Posterior vena cava (tissue), 2 donors: ENCODE measurements around the gene URGCP. TPM values are rescaled to one million over a fixed set of nuclear protein-coding genes. Genes with fewer than 3 reads are reported as not detected.

Experiments used
- DNase-seq: peaks from one replicate; pipeline ENCODE4 v3.0.0-alpha.2; 2020; ENCODE audit warnings: low spot score
- intact Hi-C, 2 donors: fragments of 100-400 bp; cut with DNase I; formaldehyde crosslinking; loops; one replicate each; pipeline versions ENCODE4 v1.14.1 to v1.14.2; 2022 to 2023
- long read RNA-seq, 2 donors: library from polyadenylated mRNA; unstranded; transcript quantifications; one replicate each; pipeline ENCODE4 v2.0.0, GENCODE V29; 2020 to 2021
- total RNA-seq, 2 donors: library from RNA; stranded (reverse); fragmentation: NEBNext Ultra II Directional; extraction: Animal tissue kit (Norgen Biotek cat#: 25700); gene quantifications; one replicate each; pipeline ENCODE4 v1.2.1, GENCODE V29; 2021
- donor health status: DM: yes; HTN: yes; CAD: no.
- donor health status: DM: yes; HTN: yes; CAD: no.

The URGCP gene, protein sequence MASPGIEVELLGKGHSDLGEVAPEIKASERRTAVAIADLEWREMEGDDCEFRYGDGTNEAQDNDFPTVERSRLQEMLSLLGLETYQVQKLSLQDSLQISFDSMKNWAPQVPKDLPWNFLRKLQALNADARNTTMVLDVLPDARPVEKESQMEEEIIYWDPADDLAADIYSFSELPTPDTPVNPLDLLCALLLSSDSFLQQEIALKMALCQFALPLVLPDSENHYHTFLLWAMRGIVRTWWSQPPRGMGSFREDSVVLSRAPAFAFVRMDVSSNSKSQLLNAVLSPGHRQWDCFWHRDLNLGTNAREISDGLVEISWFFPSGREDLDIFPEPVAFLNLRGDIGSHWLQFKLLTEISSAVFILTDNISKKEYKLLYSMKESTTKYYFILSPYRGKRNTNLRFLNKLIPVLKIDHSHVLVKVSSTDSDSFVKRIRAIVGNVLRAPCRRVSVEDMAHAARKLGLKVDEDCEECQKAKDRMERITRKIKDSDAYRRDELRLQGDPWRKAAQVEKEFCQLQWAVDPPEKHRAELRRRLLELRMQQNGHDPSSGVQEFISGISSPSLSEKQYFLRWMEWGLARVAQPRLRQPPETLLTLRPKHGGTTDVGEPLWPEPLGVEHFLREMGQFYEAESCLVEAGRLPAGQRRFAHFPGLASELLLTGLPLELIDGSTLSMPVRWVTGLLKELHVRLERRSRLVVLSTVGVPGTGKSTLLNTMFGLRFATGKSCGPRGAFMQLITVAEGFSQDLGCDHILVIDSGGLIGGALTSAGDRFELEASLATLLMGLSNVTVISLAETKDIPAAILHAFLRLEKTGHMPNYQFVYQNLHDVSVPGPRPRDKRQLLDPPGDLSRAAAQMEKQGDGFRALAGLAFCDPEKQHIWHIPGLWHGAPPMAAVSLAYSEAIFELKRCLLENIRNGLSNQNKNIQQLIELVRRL
- total RNA-seq = 10 to 100 TPM; 27.9 to 37.5 TPM
- long read RNA-seq, donor 1, full-length matches to known transcripts = 10 of 13 reads
- long read RNA-seq, donor 1, partial matches to known transcripts = 0 of 13 reads
- long read RNA-seq, donor 1, other reads (novel, unspliced or antisense) = 3 of 13 reads
- long read RNA-seq, donor 2, full-length matches to known transcripts = 27 of 49 reads
- long read RNA-seq, donor 2, partial matches to known transcripts = 0 of 49 reads
- long read RNA-seq, donor 2, other reads (novel, unspliced or antisense) = 22 of 49 reads

DNA sequence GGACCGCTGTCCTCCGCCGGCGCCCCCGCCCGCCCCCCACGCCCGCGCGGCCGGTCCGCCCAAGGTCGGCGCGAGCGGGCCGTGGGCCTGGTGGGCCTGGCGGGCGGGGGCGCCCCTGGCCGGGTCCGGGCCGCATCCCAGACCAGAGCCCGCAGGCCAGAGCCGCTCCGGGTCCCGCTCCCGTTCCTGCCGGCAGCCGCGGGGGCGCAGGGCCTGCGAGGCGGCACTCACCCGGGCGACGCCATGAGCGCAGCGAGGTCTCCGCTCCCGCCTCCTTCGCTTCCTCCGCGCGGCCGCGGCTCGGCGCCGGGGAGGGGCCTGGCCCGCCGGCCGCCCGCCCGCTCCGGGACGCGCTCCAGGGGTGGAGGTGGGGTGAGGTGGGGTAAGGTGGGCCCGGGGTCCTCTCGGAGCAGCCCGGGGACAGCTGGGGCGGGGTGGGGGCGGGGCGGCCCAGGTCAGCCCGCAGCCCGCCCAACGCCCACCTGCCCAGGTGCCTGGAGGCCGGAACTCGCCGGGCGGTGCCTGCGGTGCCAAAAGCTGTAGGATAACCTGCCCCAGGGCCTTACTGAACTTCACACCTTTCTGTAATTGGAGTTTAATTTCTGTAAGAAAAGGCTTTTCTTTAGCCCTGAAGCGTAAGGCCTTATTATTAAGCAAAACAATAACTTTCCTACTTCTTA lies at the start of gene URGCP:
Gene URGCP, minus strand, starts transcription at position 266 of the 680 bp plus-strand sequence. Its CDS starts 21 bp downstream, at position 245.
- intact Hi-C loops = no loop called here
- DNase-seq = peak; percentile 85

DNA sequence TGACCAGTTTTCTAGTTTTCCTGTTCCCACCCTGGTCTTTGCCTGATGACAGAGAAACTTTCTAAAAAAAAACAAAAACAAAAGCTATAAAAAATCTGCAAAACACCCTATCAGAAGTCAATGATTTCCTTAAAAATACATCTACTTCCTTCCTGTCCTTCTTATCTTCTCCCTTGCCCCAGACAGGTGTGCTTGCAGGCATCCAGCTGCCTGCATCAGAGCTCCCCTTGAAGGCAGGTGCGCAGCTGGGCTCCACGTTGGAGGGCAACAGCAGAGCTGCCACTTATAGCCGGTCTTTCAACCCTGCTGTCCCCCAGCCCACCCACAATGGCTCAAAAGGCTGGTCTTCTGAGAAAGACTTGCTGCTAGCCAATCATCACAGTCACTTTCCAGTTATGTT lies 49.6 kb upstream of the URGCP start:
- intact Hi-C loops = no loop called here
- no peak for DNase-seq

DNA sequence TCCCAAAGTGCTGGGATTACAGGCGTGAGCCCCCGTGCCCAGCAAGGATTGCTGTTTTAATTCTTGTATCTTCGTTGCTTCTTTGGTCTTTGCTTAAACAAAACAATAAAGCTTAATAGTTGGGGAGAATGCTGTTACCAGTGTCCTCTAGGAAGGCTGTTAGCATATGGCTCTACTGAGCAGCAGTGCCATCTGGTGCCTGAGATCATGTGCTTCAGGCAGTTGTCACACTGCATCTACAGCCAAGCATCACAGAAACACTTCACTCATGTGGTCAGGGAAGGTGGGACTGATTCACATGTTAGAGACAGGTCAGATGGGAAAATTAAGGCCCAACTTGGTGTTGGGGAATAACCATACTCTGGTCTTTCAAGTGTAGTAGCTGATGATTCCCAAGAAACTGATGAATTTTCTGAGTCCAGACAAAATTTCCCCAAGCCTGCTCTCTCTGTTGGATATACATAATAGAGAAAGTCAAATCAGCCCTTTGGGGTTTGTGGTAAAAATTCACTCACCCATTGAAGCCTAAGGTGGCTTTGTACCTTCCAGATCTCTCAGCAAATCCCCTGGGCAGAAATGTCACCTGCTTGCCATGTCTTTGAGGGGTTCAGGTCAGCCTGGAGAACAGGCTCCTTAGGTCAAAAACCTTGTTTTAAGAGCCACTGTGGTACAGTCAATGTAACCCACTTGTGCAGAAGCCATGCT lies 48.3 kb upstream of the URGCP start:
- intact Hi-C loops = no loop called here
- DNase-seq = no peak

DNA sequence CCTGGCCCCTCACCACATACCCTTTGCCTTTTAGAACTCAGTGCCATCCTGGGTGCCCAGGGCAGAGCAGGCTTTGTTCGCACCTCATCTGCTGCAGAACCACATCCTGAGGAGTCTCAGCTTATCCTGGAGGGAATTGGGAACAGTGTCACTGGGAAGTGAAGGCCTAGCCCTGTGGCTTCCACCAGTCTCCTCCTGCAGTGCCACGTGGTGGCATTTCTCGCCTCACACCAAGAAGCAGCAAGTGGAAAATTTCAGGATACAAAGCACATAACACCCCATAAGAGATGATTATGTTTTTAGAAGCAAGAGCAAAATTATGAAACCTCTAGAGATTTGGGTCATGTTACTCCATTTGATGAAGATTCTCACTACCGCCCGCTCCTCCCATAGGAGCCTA lies 46.7 kb upstream of the URGCP start:
- intact Hi-C loops = no loop called here
- DNase-seq = no peak

DNA sequence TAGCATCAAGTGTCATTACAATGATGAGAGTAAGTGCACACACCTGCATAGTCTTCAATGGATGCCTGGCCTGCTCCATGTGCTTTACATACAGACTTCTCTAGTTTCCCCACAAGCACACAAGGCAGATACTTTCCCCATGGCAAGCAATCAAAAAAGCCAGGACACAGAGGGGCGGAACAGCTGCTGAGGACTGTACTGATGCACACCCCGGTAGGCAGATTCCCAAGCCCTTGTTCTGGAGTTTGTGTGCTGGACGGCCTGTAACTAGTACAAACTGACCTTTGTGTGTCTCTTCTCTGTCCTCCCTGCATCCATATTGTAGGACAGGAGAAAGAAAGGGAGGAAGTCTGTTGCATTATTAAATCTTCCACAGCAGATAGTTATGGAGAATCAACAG lies 45.6 kb upstream of the URGCP start:
- intact Hi-C loops = no loop called here
- no peak for DNase-seq

DNA sequence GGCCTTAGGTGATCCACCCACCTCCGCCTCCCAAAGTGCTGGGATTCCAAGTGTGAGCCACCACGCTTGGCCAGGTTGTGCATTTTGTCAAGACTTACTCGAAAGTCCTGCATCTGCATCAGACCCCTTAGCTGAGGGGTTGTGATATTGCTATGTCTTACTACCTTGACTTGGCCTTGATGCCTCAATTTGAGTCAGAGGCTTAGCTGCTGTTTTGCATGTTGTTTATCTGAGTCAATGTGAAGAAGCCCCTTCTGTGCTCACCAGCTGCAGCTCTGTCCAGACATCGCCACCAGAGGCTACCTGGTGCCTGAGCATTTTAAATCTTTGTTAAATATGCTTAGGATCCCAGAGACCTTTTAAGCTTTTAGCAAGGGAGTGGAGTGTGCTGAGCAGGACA lies 37.9 kb upstream of the URGCP start:
- DNase-seq = no peak
- intact Hi-C loops = no loop called here

DNA sequence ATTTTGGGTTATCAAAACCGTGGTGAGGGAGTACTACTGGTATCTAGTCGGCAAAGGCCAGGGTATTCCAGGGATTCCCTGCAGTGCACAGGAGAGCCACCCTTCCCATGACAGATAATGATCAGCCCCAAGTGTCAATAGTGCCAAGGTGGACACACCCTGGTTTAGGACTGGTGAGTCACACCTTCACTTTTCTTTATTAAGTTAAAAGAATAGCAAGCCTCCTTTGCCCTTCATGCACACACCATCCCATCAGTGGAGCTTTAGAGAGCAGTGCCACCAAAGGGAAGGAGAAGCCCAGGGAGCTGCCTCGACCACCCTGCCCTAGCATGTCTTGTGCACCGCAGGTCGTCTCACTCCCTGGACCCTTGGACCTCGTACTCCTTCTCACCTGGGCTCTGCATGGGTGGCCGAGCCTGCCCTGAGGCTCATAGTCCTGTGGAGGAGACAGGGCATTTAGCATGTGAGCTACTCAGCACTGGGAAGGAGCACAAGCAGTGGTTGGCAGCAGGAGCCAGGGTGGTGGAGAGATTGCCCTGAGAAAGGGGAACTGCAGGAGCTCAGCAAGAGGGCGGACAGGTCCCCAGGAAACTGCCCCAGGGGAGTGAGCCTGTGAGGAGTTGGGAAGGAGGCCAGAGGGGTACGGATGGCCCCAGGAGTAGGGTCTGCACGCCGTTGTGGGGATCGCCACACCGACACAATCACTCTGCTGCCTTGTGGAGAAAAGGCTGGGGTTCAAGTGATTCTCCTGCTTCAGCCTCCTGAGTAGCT lies 37.2 kb upstream of the URGCP start:
- DNase-seq = no peak
- intact Hi-C loops = no loop called here

DNA sequence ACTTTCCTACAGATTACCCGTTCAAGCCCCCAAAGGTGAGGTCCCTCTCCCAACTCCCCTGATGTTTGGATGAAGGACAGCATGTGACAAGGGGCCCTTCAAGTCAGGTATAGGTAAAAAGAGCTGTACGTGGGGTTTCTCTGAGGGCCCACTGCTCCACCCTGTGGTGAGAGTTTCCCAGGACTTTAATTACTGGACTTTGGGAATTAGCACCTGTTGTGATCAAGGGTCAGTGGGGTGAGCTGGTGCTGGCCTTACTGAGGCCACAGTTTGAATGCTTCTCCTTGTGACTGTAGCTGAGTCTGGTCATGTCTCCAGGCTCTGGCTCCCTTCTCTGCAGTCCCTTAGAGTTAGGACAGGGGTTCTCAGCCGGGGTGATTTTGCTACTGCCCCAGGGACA lies 36.6 kb upstream of the URGCP start:
- intact Hi-C loops = no loop called here
- no peak for DNase-seq

DNA sequence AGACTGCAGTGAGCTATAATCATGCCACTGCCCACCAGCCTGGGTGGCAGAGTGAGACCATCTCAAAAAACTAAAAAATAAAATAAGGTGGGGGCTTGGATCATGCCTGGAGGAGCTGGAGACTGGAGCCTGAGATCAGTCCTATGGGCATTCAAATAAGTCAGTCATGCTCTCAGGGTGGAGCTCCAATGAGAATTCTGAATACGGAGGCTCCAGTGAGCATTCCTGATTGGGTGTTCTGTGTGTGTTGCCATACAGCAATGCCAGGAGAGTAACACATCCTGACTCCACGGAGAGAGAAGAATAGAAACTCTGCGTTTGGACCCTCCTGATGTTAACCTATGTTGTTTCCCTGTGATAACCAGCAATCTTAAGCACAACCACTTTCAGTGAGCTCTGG lies 35.9 kb upstream of the URGCP start:
- intact Hi-C loops = no loop called here
- no peak for DNase-seq

DNA sequence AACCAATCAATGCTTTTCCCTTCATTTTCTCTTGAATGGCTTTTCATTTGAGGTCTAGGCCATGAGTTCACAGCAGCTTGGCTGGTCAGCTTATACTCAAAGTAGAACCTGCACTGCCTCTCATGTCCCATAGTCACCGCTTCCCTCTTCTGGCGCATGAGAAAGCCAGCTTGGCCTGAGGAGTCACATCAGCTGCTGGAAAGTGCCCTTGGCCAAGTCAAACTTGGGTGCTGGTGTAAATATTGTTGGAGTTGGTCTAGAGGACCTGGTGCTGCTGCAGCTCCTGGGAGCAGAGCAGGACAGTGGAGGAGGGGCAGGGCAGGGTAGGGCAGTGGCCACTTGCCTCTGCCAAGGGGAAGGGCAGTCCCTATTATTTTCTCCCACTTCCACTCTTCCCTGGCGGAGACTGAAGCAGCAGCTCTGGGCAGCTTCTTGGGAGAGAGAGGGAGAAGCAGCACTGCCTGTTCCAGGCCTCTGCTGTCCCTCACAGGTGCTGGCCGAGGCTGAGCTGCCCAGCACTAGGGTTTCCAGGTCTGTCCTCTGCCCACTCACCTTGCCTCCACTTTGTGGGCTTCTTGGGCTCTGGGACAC lies 32.6 kb upstream of the URGCP start:
- no peak for DNase-seq
- intact Hi-C loops = no loop called here

DNA sequence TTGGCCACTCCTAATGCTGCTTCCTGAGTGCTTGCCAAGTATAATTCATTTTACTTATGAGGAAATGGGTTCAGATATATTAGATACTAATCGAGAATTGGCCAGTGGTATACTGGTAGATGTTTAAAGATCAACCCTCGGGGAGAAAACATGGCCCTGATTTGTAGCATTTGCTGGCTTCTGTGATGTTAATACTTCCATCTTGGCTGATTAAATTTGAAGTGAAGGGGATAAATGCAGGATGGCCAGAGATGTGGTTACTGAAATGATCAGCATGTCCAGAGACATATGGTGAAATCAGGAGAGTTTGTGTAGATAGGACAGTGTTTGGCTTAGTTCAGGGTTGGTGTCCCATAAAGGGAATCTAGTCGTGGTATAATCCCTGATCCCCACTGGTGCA lies 31.0 kb upstream of the URGCP start:
- no peak for DNase-seq

DNA sequence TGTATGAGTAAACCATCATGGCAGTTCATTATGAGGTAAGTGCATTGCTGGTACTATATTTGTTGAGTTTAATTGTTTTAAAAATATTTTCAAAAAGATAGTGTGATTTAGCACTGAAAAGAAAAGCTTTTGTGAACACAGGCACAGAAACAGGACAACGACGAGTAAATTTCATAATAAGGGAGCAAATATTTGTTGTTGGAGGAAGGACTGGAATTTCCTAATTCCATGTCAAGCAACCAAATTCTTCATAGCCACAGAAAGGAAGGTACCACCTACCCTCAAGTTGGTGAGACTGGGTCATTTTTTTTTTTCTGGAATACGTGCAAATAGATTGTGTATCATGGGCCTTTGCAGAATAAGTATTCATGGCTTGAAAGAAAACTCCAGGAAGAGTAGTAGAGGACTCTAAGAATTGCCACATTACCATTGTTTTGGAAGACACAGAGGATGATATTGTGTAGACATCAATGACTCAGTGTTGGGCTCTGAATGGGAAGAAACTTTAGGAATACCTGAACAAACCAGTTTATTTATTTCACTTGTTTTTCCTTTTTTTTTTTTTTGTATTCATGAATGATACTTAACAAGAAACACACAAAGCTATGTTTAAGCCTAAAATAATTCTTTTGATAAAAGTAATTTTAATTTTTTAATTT lies 27.6 kb upstream of the URGCP start:
- intact Hi-C loops = no loop called here
- DNase-seq = no peak

More for the DNA sequence above, 31.0 kb upstream of the URGCP start:
- intact Hi-C loops = no loop called here

DNA sequence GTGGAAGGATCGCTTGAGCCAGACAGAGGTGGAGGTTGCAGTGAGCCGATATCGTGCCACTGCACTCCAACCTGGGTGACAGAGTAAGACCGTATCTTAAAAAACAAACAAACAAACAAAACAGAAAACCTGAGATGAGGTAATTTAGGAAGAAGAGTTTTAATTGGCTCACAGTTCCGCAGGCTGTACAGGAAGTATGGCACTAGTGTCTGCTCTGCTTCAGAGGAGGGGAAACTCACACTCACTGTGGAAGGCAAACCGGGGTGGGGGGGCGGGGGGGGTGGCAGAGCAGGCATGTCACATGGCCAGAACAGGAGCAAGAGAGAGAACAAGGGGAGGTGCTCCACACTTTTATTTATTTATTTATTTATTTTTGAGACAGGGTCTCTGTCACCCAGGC lies 24.9 kb upstream of the URGCP start:
- intact Hi-C loops = no loop called here
- DNase-seq = no peak

DNA sequence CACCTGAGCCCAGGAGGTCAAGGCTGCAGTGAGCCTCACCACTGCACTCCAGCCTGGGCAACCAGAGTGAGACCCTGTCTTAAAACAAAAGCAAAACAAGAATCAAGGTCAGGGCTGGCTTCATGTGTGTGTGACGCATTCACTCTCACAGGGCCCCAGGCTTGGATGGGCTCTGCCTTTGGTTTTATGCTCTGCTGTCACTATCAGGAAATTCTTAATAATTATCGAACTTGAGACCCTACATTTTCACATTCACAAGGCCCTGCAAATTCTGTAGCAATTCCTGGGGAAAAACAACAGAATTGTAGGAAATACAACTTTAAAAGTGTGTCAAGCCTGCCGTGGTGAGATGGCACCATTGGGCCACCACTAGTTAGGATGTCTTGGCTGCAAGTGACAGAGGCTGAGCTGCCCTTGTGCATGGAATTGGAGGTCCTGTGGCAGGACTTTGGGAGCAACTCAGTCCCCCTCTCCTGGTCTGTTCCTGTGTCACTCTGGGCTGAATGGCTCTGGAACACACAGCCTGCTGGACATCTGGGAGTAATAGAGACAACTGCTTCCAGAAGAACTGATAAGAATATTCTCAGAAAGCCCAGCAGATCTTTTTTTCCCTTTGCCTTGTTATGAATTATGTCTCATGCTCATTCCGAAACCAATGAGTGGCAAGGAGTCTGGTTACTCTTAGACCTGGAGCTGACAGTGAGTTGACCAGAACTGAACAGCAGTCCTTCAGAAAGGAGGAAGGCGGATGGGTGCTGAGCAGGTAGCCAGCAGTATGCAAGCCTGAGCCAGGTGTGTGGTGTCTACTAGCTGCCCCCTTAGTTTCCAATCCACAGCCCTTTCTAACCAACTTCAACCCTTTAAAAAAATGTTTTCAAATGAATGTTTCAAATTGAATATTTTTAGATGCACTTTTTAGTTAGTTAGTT lies 23.4 kb upstream of the URGCP start:
- no peak for DNase-seq
- intact Hi-C loops = no loop called here

DNA sequence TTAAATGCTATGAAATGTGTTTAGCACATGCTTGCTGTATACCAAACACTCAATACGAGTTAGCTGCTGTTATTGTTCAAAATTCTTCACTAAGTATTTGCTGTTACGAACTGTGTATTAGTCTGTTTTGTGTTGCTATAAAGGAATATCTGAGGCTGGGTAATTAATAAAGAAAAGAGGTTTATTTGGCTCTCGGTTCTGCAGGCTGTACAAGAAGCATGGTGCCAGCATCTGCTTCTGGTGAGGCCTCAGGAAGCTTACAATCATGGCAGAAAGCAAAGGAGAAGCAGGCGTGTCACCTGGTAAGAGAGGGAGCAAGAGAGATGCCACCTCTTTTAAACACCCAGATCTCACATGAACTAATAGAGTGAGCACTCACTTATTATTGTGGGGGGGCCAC lies 21.4 kb upstream of the URGCP start:
- no peak for DNase-seq
- intact Hi-C loops = no loop called here

DNA sequence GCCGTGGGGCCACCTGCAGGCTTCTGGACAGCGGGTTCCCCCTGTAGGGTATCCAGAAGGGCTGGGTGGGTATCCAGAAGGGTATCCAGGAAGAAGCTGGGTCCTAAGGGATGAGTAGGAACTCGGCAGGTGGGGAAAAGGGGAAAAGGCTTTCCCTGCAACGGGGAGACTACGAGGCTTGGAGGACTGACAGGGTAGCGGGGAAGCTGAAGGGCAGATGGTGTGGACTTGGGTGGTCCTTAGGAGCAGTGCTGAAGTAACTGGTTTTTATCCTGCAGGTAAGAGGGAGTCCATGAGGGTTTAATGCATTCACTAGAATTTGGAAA lies 20.4 kb upstream of the URGCP start:
- DNase-seq = no peak
- intact Hi-C loops = no loop called here
